ENCODE measurements around the gene ORM2. TPM values are rescaled to one million over a fixed set of nuclear protein-coding genes. Genes with fewer than 3 reads are reported as not detected.

The ORM2 gene
- total RNA-seq, 1 experiment from 2014 or later, result 0.59 TPM

DNA sequence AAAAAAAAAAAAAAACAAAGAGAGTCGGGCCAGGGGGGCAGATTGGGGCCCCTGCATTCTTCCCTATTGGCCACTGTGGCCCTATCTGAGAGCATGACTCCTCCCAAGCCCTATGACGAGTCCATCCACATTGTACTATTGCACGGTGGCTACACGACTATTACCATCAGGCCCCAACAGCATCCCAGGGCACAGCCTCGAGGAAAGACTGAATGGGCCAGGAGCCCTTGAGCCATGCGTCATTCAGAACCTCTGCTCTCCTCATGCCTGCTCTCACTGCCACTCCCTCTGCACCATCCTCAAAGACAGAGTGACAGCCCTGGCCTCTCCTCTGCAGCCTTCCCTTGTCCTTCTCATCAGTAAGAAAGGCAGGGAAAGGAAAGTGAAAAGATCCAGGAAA, 26.9 kb upstream of the ORM2 start:
- no TSS peak for BruUV-seq (replicated peaks)
- Histone ChIP-seq H3K4me1 (ENCODE audit: control insufficient read depth in 1 of 2, insufficient read depth in 2 of 2, low read length in 2 of 2) (peaks cover 0 to 3% of the 10 kb centered on the region in 2 experiments; a peak in 1 of 4 replicates), H3K79me2 (ENCODE audit: insufficient read depth, low read length) (no peaks in the 10 kb centered on the region), H2AFZ (ENCODE audit: low read depth, low read length, poor library complexity, severe bottlenecking) (no peak overlapping the region), H3K9me3 (ENCODE audit: control insufficient read depth in 1 of 2, insufficient read depth in 1 of 2, low read depth in 1 of 2, low read length in 2 of 2) (no peaks in the 10 kb centered on the region), H3K9me2 (ENCODE audit: insufficient read depth) (no peaks in the 10 kb centered on the region), H3K27me3 (ENCODE audit: insufficient read depth, low read length) (no peaks in the 10 kb centered on the region), H3K9ac (ENCODE audit: low read length) (no peak overlapping the region), H3K4me2 (ENCODE audit: low read length) (no peak overlapping the region), H3K36me3 (ENCODE audit: control insufficient read depth in 1 of 2, insufficient read depth in 2 of 2, low read length in 2 of 2) (no peaks in the 10 kb centered on the region), H3K27ac (ENCODE audit: low read depth, low read length) (no peak overlapping the region), H3K4me3 (replicated peaks in 1 of 2; ENCODE audit: low read depth in 1 of 2, low read length in 2 of 2) (no peak overlapping the region), H4K20me1 (ENCODE audit: insufficient read depth) (no peaks in the 10 kb centered on the region)
- ATAC-seq (no peak), DNase-seq (ENCODE audit: low read depth, low spot score) (no peak)
- POLR2A ChIA-PET, result no interaction called here
- no peak for TF ChIP-seq TCF7L2 (IDR thresholded peaks at IDR 0.05; ENCODE audit: borderline replicate concordance, extremely low read depth, insufficient read depth, insufficient read length)
- no peak for TF ChIP-seq EZH2 (IDR thresholded peaks at IDR 0.05)
- no peak for TF ChIP-seq FOSL1 (IDR thresholded peaks at IDR 0.05; ENCODE audit: low read depth)
- no peak for TF ChIP-seq CEBPB (IDR thresholded peaks at IDR 0.05; ENCODE audit: low read depth)
- no peak for TF ChIP-seq SRF (IDR thresholded peaks at IDR 0.05; ENCODE audit: low read depth)
- TF ChIP-seq ZNF274 (IDR thresholded peaks at IDR 0.05; ENCODE audit: low read depth, low read length), result no peak
- no peak for TF ChIP-seq SP1 (IDR thresholded peaks at IDR 0.05; ENCODE audit: low read depth)
- TF ChIP-seq ELF1 (IDR thresholded peaks at IDR 0.05; ENCODE audit: borderline replicate concordance, low read depth), result no peak
- TF ChIP-seq POLR2AphosphoS5 (IDR thresholded peaks at IDR 0.05; ENCODE audit: low read depth, low read length), result no peak
- no peak for TF ChIP-seq ZBTB33 (IDR thresholded peaks at IDR 0.05; ENCODE audit: extremely low read depth, insufficient replicate concordance, low read length)
- TF ChIP-seq EZH2phosphoT487 (IDR thresholded peaks at IDR 0.05; ENCODE audit: borderline replicate concordance), result no peak
- TF ChIP-seq SIN3A (IDR thresholded peaks at IDR 0.05; ENCODE audit: low read depth), result no peak
- TF ChIP-seq, protein P1, sequence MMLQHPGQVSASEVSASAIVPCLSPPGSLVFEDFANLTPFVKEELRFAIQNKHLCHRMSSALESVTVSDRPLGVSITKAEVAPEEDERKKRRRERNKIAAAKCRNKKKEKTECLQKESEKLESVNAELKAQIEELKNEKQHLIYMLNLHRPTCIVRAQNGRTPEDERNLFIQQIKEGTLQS (IDR thresholded peaks at IDR 0.05), result no peak
- TF ChIP-seq JUND (IDR thresholded peaks at IDR 0.05), result no peak
- no peak for TF ChIP-seq RAD21 (IDR thresholded peaks at IDR 0.05; ENCODE audit: low read depth)
- TF ChIP-seq EGR1 (IDR thresholded peaks at IDR 0.05; ENCODE audit: low read depth), result no peak
- RAD21 ChIA-PET (ENCODE audit: low non-redundant PET in 1 of 2, low total read pairs in 2 of 2, uncharacterized antibody in 2 of 2, unreplicated experiment in 2 of 2), result no interaction called here
- CTCF ChIA-PET, result interaction anchor here (1.4 kb wide), 1 partner anchor 220 kb away, joined by 5 read pairs; no protein-coding TSS in a partner anchor
- intact Hi-C loops (cut with micrococcal nuclease), result no loop called here
